Hippocampal formation (tissue), 2 donors: ENCODE results near the gene BMP2K.

Experiments used
- DNase-seq, 2 donors: peaks; one replicate each; lab custom pipeline; 2025; lab: John Stamatoyannopoulos, UW

The BMP2K gene

DNA sequence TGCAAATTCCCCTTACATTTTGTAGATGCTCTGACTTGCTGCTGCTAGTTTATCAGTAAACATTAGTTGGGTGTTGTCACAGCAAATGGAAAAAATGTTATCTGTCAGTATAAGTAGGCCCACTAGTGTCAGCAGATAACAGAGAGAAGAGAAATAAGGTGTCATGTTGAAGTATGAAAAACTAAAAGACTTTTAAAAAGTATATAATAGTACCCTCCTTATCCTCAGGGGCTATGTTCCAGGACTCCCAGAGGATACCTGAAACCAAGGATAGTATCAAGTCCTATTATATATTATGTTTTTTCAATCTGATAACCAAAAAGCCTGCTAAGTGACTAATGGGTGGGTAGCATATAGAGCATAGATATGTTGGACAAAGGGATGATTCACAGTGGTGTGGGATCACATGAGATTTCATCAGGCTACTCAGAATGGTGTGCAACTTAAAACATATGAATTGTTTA lies 11.6 kb upstream of the BMP2K start:
- DNase-seq, result no peak

DNA sequence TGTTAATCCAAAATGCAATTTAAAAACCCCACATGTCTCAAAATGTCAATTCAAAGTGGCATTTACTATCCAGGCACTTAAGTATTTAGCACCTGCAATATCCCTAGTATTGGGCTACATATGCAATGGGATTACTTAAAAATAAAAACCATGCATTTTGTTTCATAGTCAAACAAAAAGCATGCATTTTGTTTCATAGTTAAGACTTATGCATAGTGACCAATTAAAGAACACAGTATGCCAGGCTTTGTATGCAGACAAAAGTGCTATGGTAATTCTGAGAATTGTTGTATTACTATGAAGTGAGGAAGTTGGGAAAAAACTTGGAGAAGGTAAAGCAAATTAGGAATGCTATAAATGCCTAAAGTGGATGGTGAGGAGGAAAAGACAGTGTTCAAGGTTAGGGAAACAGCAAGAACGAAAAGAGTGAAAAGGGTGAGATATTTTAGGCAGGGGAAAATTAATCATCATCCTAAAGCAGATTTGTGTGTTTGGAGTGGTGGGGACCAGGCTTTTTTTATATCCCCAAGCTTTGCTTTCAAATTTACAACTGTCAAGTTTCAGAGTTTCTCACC lies 10.6 kb upstream of the BMP2K start:
- no peak for DNase-seq

DNA sequence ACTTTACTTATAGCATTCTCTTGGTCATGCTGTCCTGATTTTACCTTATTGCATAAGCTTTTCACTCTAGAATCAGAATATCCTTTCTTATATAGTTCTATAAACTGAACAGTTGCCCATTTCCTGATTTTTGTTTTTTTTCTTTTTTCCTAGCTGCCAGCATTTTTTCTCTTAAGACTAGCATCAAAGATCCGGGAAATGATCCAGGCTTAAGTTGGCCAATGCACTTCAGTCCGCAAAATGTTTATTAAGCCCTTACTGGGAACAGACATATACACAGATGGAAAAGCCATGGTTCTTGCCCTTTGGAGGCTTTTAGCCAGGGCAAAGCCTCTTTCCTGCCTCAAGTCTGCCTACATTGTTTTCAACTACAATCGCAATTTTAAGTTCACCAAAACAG lies 10.1 kb upstream of the BMP2K start:
- no peak for DNase-seq

DNA sequence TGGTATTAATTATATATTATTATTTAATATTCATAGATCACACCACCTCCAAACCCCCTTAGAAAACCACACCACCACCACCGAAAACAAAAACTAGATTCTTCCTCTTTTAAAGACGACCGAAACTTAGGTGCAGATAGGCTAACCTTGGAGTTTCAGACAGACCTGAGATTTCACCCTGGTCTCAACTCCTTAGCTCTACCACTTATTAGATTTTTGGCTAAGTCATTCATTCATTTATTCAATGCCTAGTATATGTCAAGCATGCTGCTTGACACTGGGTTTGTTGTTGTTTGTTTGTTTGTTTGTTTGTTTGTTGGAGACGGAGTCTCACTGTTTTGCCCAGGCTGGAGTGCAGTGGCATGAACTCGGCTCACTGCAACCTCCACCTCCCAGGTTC lies 9.5 kb upstream of the BMP2K start:
- no peak for DNase-seq

- no peak for DNase-seq
These were observed 8.8 kb upstream of the BMP2K start for GRCh38 chr4:78767350-78767749.

GRCh38 chr4:78768452-78769180 lies 7.5 kb upstream of the BMP2K start:
- no peak for DNase-seq

DNA sequence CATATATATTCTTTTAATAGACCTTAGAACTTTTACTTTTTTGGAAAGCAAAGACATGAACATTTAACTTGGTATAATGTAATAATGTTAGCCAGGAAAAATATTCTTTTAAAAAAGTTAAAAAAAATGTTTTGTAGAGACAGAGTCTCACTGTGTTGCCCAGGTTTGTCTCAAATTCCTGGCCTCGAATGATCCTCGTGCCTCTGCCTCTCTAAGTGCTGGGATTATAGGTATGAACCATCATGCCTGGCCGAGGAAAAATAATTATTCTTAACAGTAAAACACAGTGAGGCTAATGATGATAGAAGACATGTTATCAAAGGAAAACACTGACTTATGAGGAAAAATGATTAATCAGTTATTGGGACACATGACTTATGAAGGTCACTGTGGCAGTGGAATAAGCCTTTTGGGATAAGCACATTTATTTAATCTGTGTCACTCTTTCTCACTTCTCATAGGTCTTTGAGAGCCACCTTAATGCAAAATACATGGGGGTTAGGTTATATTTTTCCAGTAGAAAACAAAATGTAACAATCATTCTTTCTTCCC lies 6.0 kb upstream of the BMP2K start:
- DNase-seq, result no peak

DNA sequence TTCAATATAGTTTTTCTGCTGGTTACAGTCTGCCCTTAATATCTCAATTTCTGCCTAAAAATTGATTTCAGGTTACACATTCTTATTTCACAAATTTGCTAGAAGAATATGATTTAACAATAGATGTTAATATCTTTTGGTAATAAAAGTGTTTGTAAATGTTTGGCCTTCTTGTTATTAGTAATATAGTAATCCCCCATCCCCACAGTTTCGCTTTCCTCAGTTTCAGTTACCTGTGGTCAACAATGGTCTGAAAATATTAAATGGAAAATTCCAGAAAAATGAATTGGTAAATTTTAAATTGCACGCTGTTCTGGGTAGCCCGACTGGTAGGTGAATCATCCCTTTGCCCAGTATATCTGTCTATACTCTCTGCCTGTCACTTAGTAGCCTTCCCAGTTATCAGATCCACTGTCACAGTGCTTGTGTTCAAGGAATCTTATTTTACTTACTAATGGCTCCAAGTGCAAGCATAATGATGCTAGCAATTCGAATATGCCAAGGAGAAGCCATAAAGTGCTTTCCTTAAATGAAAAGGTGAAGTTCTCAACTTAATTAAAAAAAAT lies 3.5 kb upstream of the BMP2K start:
- DNase-seq, result no peak

DNA sequence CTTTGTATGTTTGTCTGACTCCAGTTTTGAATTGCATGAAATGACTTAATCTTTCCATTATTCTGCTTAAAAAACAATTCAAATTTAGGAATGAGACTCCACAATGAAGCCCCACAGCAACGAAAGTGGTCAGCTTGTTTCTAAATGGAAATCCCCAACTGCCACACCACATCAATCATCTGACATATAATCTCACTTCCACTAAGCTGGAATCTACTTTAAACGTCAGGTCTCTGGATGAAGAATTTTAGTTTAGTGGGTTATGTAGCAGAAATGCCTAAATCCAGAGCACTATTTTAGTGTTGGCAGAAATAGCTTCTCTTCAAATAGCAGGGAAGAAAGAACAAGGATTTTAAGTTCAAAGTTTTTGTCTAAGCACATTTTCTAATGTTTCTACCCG lies 1.7 kb upstream of the BMP2K start:
- no peak for DNase-seq

DNA sequence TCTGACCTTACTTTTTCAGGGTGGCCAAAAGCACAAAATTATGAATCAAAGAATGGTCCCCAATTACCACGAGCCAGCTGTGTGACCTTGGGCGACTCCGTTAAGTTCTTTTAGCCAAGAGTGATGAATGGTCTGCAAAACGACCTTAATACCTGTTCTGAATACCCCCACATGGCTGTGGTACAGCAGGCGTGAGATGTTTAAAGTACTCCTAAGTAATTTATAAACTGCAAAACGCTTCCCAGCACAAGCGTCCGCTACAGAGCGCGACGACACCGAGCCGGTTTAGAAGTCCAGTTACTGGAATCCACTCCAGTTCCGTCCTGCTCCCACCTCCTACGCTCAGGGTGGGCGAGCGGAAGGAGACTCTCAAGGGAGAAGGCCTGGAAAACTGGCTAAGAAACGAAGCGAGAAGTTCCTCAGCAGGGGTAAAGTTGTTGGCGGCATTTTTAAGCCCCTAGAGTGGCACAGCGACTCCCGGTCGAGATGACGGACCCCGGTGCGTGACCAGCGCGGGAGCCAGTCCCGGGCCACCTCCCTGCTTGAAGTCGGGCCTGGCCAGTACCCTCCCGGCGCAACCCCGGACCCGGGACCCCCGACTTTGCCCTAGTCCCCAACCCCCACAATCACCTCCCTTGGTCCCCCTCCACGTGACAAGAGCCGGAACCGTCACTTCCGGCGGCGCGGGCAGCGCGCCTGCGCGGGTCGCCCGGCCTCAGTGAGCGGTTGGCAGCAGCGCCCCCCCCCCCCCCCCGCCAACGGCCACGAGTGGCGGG lies 659 bp upstream of the BMP2K start:
- peak; percentile 68 to 91 for DNase-seq

DNA sequence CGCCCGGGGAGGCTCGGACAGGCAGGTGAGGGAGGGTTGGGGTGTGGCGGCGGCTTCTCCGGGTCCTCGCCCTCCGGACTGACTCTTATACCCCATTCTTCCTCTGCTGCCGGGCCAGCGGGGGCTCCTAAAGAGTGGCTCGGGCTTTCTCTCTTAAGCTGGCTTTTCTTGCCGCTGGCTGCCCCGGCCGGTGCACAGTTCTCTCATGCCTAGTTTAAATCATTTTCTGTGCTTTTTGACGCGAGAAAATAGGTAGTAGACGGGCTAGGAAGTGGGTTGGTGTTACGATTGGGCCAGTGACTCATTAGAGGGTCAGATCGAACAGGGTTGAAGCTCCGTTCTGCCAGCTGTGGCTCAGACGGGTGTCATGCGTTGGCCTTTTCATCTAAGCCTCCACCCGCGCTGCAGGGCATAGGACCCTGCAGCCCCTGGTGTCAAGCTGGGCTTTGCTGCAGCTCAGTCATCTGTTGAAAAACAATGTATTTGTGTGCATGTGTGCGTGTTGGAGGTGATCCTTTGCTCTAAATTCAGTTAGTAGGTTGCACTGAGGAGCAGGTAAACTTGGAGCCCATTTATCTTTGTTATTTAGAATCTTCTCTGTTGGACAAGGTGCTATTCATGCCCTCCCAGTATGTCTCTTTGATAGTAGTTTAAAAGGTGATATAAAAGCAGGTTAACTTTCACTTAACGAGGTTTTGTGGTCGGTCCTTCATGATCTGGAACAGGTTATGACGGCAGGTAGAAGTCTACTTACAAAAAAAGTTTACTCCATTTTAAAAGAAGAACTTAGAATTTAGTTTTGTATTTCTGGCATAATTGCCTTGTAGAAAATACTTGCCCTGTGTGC lies 802 bp downstream of the BMP2K start:
- peak in 1 of 2 donors; percentile 18 for DNase-seq

GRCh38 chr4:78777576-78777940 lies 1.4 kb downstream of the BMP2K start:
- DNase-seq, result no peak

- no peak for DNase-seq
These were observed 2.4 kb downstream of the BMP2K start for GRCh38 chr4:78778530-78778929.

DNA sequence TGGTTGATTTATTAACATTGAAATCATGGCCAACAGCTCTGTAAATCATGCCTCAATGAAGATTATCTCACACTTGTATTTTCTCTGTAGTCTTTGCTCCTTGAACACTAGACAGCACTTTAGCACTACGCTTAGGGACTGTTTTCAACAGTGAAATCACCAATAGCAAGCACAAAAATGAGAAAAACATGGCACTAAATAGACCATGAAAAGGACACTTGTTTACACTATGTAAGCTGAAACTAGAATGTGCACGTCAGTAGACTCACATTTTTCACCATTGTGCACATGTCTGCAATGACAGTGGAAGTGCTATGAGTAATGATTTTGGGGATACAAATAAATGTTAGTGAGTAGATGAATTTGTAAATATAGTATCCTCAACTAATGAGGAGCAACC lies 3.1 kb downstream of the BMP2K start:
- DNase-seq, result no peak

DNA sequence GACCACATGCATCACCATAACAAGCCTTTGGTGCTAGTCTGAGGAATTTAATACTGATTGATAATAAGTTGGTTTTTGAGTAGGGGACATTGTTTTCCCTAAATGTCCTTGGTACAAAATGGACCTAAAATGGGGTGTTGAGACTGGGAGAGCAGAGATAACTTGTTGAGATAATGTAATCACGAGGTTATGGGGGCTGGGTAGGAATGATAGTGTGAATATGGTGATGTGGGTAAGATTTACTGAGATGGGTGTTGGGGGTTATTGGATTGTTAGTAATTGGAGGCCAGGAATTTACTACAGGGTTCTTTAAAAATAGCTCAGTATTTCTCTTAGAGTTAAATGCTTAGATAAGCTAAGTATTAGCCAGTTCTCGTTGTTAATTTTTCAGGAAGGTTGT lies 3.9 kb downstream of the BMP2K start:
- no peak for DNase-seq

- no peak for DNase-seq
These were observed 5.0 kb downstream of the BMP2K start for GRCh38 chr4:78781139-78781538.

DNA sequence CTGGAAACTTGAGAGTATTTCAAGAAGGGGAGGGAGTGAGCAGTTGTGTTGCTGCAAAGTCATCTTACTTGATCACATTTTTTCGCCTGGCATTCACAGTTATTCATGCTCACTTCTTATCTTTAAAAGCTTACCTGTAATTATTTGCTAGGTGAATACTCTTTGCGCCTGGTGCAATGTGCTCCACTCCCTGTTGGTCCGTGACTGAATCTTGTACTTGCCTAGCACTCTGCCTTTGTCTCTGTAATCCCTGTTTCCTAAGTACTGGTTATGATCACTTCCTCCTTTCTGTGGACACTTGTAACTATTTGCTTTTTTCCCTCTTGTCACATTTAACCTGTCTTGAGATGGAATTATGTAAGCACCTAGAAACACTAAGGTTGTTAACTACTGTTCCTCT lies 5.8 kb downstream of the BMP2K start:
- DNase-seq, result no peak

GRCh38 chr4:78784236-78784865 lies 8.2 kb downstream of the BMP2K start:
- peak in 1 of 2 donors; percentile 48 for DNase-seq

- DNase-seq, result no peak
These were observed 11.3 kb downstream of the BMP2K start for GRCh38 chr4:78787392-78788006.

GRCh38 chr4:78788007-78788889 lies 12.1 kb downstream of the BMP2K start:
- DNase-seq, result no peak
